Measurements from ENCODE around the gene MYO9A. TPM values are rescaled to one million over a fixed set of nuclear protein-coding genes. Genes with fewer than 3 reads are reported as not detected.

Gene MYO9A
- total RNA-seq, 1 experiment from 2014 or later = 23.0 TPM

DNA sequence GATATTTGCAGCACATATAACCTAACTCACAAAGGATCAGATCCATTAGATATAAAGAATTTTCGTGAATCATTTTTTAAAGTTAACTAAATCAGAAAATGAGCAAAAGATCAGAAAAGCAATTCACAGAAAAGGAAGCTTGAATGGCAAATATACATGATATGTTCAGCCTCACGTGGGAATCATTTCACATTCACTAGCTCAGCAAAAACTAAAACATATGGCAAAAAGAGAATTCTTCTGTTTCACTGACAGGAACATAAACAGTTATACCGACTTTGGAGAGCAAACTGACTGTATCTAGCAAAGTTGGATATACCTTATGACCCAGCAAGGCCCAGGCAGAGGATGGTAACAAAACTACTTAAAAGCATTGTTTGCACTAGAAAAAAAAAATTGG lies 341.6 kb downstream of the MYO9A start:
- no peak overlapping the region for H3K4me3 ChIP-seq (replicated peaks in 1 of 2; ENCODE audit: low read depth in 1 of 2, low read length in 2 of 2)
- H3K4me2 ChIP-seq (ENCODE audit: low read length) = no peak overlapping the region
- RAD21 ChIA-PET (ENCODE audit: low non-redundant PET in 1 of 2, low total read pairs in 2 of 2, uncharacterized antibody in 2 of 2, unreplicated experiment in 2 of 2) = no interaction called here
- POLR2A ChIA-PET = no interaction called here
- H3K27me3 ChIP-seq (ENCODE audit: insufficient read depth, low read length) = no peaks in the 10 kb centered on the region
- H3K79me2 ChIP-seq (ENCODE audit: insufficient read depth, low read length) = no peaks in the 10 kb centered on the region
- H3K27ac ChIP-seq (ENCODE audit: low read depth, low read length) = no peak overlapping the region
- no peak overlapping the region for H3K9ac ChIP-seq (ENCODE audit: low read length)
- H4K20me1 ChIP-seq (ENCODE audit: insufficient read depth) = no peaks in the 10 kb centered on the region
- BruUV-seq (replicated peaks) = no TSS peak
- TF ChIP-seq, protein P1, sequence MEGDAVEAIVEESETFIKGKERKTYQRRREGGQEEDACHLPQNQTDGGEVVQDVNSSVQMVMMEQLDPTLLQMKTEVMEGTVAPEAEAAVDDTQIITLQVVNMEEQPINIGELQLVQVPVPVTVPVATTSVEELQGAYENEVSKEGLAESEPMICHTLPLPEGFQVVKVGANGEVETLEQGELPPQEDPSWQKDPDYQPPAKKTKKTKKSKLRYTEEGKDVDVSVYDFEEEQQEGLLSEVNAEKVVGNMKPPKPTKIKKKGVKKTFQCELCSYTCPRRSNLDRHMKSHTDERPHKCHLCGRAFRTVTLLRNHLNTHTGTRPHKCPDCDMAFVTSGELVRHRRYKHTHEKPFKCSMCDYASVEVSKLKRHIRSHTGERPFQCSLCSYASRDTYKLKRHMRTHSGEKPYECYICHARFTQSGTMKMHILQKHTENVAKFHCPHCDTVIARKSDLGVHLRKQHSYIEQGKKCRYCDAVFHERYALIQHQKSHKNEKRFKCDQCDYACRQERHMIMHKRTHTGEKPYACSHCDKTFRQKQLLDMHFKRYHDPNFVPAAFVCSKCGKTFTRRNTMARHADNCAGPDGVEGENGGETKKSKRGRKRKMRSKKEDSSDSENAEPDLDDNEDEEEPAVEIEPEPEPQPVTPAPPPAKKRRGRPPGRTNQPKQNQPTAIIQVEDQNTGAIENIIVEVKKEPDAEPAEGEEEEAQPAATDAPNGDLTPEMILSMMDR (IDR thresholded peaks at IDR 0.05 in 2 of 3, conservative IDR thresholded peaks at IDR 0.05 in 1 of 3; ENCODE audit: borderline replicate concordance in 1 of 3, insufficient read depth in 1 of 3, low read depth in 2 of 3, low read length in 2 of 3) = no peak
- TF ChIP-seq POLR2A (IDR thresholded peaks at IDR 0.05; ENCODE audit: borderline replicate concordance, extremely low read depth, insufficient read depth, insufficient read length) (no peak), ELF1 (IDR thresholded peaks at IDR 0.05; ENCODE audit: borderline replicate concordance, low read depth) (no peak), CEBPB (IDR thresholded peaks at IDR 0.05; ENCODE audit: low read depth) (no peak), YY1 (IDR thresholded peaks at IDR 0.05; ENCODE audit: extremely low read depth, insufficient replicate concordance, low read depth, low read length) (no peak)
- TF ChIP-seq, protein P2, sequence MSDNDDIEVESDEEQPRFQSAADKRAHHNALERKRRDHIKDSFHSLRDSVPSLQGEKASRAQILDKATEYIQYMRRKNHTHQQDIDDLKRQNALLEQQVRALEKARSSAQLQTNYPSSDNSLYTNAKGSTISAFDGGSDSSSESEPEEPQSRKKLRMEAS (IDR thresholded peaks at IDR 0.05) = no peak
- H2AFZ ChIP-seq (ENCODE audit: low read depth, low read length, poor library complexity, severe bottlenecking) = no peak overlapping the region
- CTCF ChIA-PET = no interaction called here
- ATAC-seq (no peak), DNase-seq (ENCODE audit: low read depth, low spot score) (no peak)
- H3K4me1 ChIP-seq (ENCODE audit: control insufficient read depth in 1 of 2, insufficient read depth in 2 of 2, low read length in 2 of 2) = peaks cover 3 to 11% of the 10 kb centered on the region in 2 experiments; a peak in 2 of 4 replicates
- intact Hi-C loops (cut with micrococcal nuclease) = no loop called here
- no peaks in the 10 kb centered on the region for H3K9me3 ChIP-seq (ENCODE audit: control insufficient read depth in 1 of 2, insufficient read depth in 1 of 2, low read depth in 1 of 2, low read length in 2 of 2)
- H3K36me3 ChIP-seq (ENCODE audit: control insufficient read depth in 1 of 2, insufficient read depth in 2 of 2, low read length in 2 of 2) = no peaks in the 10 kb centered on the region
- H3K9me2 ChIP-seq (ENCODE audit: insufficient read depth) = no peaks in the 10 kb centered on the region

DNA sequence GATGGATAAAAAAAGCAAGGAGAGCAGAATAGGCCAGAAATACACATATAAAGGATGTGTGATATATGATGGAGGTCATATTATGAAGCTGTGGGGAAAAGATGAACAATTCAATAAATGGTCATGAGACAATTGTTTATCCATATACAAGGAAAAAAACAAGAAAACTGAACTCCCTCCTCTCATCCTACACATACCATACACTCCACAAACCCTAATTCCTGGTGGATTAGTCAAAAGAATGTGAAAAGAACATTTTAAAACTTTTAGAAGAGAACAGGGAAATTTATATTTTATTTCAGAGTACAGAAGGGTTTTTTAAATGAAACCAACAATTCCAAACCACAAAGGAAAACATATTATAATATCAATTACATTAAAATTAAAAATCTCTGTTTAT lies 342.1 kb downstream of the MYO9A start:
- Histone ChIP-seq H3K9ac (ENCODE audit: low read length) (no peak overlapping the region), H3K4me1 (ENCODE audit: control insufficient read depth in 1 of 2, insufficient read depth in 2 of 2, low read length in 2 of 2) (peaks cover 3 to 11% of the 10 kb centered on the region in 2 experiments; a peak in 2 of 4 replicates), H3K36me3 (ENCODE audit: control insufficient read depth in 1 of 2, insufficient read depth in 2 of 2, low read length in 2 of 2) (no peaks in the 10 kb centered on the region), H3K27ac (ENCODE audit: low read depth, low read length) (no peak overlapping the region), H2AFZ (ENCODE audit: low read depth, low read length, poor library complexity, severe bottlenecking) (no peak overlapping the region), H3K9me2 (ENCODE audit: insufficient read depth) (no peaks in the 10 kb centered on the region), H3K9me3 (ENCODE audit: control insufficient read depth in 1 of 2, insufficient read depth in 1 of 2, low read depth in 1 of 2, low read length in 2 of 2) (no peaks in the 10 kb centered on the region), H3K4me3 (replicated peaks in 1 of 2; ENCODE audit: low read depth in 1 of 2, low read length in 2 of 2) (no peak overlapping the region), H4K20me1 (ENCODE audit: insufficient read depth) (no peaks in the 10 kb centered on the region), H3K27me3 (ENCODE audit: insufficient read depth, low read length) (no peaks in the 10 kb centered on the region), H3K79me2 (ENCODE audit: insufficient read depth, low read length) (no peaks in the 10 kb centered on the region), H3K4me2 (ENCODE audit: low read length) (no peak overlapping the region)
- BruUV-seq (replicated peaks) = no TSS peak
- ATAC-seq (no peak), DNase-seq (ENCODE audit: low read depth, low spot score) (no peak)
- ChIA-PET POLR2A (no interaction called here), RAD21 (ENCODE audit: low non-redundant PET in 1 of 2, low total read pairs in 2 of 2, uncharacterized antibody in 2 of 2, unreplicated experiment in 2 of 2) (no interaction called here), CTCF (no interaction called here)
- intact Hi-C loops (cut with micrococcal nuclease) = no loop called here
- TF ChIP-seq YY1 (IDR thresholded peaks at IDR 0.05; ENCODE audit: extremely low read depth, insufficient replicate concordance, low read depth, low read length) = no peak
- no peak for TF ChIP-seq POLR2A (IDR thresholded peaks at IDR 0.05; ENCODE audit: borderline replicate concordance, extremely low read depth, insufficient read depth, insufficient read length)
- TF ChIP-seq ZNF274 (IDR thresholded peaks at IDR 0.05; ENCODE audit: low read depth, low read length) = no peak
- no peak for TF ChIP-seq FOSL1 (IDR thresholded peaks at IDR 0.05; ENCODE audit: low read depth)
- no peak for TF ChIP-seq TCF7L2 (IDR thresholded peaks at IDR 0.05; ENCODE audit: borderline replicate concordance, extremely low read depth, insufficient read depth, insufficient read length)
- TF ChIP-seq SP1 (IDR thresholded peaks at IDR 0.05; ENCODE audit: low read depth) = no peak
- TF ChIP-seq ELF1 (IDR thresholded peaks at IDR 0.05; ENCODE audit: borderline replicate concordance, low read depth) = no peak
- TF ChIP-seq EZH2phosphoT487 (IDR thresholded peaks at IDR 0.05; ENCODE audit: borderline replicate concordance) = no peak
- TF ChIP-seq CEBPB (IDR thresholded peaks at IDR 0.05; ENCODE audit: low read depth) = no peak
- no peak for TF ChIP-seq SRF (IDR thresholded peaks at IDR 0.05; ENCODE audit: low read depth)
- TF ChIP-seq JUND (IDR thresholded peaks at IDR 0.05) = no peak
- TF ChIP-seq, protein P3, sequence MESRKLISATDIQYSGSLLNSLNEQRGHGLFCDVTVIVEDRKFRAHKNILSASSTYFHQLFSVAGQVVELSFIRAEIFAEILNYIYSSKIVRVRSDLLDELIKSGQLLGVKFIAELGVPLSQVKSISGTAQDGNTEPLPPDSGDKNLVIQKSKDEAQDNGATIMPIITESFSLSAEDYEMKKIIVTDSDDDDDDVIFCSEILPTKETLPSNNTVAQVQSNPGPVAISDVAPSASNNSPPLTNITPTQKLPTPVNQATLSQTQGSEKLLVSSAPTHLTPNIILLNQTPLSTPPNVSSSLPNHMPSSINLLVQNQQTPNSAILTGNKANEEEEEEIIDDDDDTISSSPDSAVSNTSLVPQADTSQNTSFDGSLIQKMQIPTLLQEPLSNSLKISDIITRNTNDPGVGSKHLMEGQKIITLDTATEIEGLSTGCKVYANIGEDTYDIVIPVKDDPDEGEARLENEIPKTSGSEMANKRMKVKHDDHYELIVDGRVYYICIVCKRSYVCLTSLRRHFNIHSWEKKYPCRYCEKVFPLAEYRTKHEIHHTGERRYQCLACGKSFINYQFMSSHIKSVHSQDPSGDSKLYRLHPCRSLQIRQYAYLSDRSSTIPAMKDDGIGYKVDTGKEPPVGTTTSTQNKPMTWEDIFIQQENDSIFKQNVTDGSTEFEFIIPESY (IDR thresholded peaks at IDR 0.05; ENCODE audit: extremely low read depth, insufficient replicate concordance, low read length) = no peak
- TF ChIP-seq EGR1 (IDR thresholded peaks at IDR 0.05; ENCODE audit: low read depth) = no peak
- no peak for TF ChIP-seq RAD21 (IDR thresholded peaks at IDR 0.05; ENCODE audit: low read depth)
